ENCODE data around the gene MARK4.

DNA sequence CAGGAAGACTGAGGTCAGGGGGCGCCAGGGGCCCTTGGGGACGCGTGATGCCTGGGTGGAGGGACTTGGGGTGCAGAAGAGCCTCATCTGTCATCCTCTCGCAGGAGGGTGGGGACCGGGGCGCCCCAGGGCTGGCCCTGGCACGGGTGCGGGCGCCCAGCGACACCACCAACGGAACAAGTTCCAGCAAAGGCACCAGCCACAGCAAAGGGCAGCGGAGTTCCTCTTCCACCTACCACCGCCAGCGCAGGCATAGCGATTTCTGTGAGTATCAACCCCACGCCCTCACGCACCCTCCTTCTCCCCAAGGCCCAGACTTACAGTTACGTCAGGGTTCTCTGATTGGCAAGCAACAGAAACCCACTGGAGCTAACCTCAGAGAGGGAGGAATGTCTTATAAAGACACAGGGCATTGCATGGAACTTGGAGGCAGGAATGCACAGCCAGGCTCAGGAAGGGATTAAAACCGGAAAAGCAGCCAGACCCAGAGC is 29.4 kb downstream of the MARK4 start:
- TF ChIP-seq POLR2A (IDR thresholded peaks at IDR 0.05): no peak
- TF ChIP-seq, protein P1, sequence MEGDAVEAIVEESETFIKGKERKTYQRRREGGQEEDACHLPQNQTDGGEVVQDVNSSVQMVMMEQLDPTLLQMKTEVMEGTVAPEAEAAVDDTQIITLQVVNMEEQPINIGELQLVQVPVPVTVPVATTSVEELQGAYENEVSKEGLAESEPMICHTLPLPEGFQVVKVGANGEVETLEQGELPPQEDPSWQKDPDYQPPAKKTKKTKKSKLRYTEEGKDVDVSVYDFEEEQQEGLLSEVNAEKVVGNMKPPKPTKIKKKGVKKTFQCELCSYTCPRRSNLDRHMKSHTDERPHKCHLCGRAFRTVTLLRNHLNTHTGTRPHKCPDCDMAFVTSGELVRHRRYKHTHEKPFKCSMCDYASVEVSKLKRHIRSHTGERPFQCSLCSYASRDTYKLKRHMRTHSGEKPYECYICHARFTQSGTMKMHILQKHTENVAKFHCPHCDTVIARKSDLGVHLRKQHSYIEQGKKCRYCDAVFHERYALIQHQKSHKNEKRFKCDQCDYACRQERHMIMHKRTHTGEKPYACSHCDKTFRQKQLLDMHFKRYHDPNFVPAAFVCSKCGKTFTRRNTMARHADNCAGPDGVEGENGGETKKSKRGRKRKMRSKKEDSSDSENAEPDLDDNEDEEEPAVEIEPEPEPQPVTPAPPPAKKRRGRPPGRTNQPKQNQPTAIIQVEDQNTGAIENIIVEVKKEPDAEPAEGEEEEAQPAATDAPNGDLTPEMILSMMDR (IDR thresholded peaks at IDR 0.05): no peak

Data from adrenal gland (tissue), 5 donors.